ENCODE results near the gene STAC.

GRCh38 chr3:36488077-36488789, 107.9 kb downstream of the STAC start:
- TF ChIP-seq CTCF (IDR thresholded peaks at IDR 0.05) (no peak), POLR2A (IDR thresholded peaks at IDR 0.05) (no peak)

Data from stomach (tissue), 4 donors.